GM19238 (cell line): Measurements from ENCODE around the gene LILRB3.

ENCODE experiments used
- DNase-seq: peaks from one replicate; pipeline ENCODE4 v3.0.0; 2011; ENCODE audit warnings: low spot score; ENCODE audit not compliant: insufficient read length

LILRB3 gene

DNA sequence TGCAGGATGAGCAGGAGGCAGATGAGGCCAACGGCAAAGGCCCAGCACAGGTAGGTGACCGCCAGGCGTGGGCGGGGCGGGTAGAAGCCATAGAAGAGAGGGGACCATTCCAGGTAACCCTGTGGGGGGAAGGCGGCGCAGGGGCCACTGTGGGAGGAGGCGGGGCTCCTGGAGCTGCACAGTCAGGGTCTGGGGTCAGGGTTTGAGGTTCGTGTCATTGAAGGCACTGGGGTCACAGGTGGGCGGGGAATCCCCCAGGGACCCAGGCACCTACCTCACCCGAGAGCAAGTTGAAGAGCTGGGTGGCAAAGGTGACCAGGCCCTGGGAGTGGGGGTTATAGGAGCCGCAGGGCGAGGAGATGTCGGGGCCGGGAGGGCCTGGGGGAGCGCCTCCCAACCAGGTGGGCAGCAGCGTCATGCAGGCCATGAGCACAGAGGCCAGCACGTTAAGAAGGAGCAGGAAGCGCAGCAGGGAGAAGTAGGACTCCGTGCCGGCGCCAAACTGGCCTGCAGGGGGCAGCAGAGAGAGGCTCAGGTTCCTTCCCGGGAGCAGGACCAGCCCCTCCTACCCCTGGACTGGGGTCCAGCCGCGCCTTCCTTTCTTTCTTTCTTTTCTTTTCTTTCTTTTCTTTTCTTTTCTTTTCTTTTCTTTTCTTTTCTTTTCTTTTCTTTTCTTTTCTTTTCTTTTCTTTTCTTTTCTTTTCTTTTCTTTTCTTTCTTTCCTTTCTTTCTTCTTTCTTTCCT is 54.5 kb downstream of the LILRB3 start:
- peak; percentile 92 for DNase-seq
